Keratinocyte (primary cell): ENCODE measurements around the gene CDH10. TPM values are rescaled to one million over a fixed set of nuclear protein-coding genes. Genes with fewer than 3 reads are reported as not detected.

ENCODE experiments used
- DNase-seq: peaks from one replicate; pipeline ENCODE4 v3.0.0-alpha.2; 2011; ENCODE audit warnings: low read depth, missing footprints, low spot score
- FAIRE-seq: peaks from 2 replicates; lab custom pipeline; 2011; peaks lifted over from hg19 to GRCh38; lab: Jason Lieb, UNC
- H2AFZ ChIP-seq: 2 replicates; pipeline ENCODE4 v1.6.0; 2012; ENCODE audit warnings: low read length, control low read depth, inconsistent platforms; ENCODE audit not compliant: control insufficient read depth
- H3K27ac ChIP-seq: 2 replicates; pipeline ENCODE4 v1.5.1; 2011; ENCODE audit warnings: low read length; ENCODE audit not compliant: control insufficient read depth, insufficient read depth
- H3K27me3 ChIP-seq: 3 replicates; pipeline ENCODE4 v1.6.0; 2011; ENCODE audit warnings: low read length; ENCODE audit not compliant: control insufficient read depth, insufficient read depth; ENCODE audit errors: extremely low read depth
- H3K36me3 ChIP-seq, 2 experiments: 2 replicates in 1 of 2; 3 replicates in 1 of 2; pipeline ENCODE4 v1.5.1; 2011; ENCODE audit warnings: low read length in 2 of 2, mild to moderate bottlenecking in 1 of 2; ENCODE audit not compliant: control insufficient read depth in 2 of 2, insufficient read depth in 2 of 2; ENCODE audit errors: extremely low read depth in 1 of 2
- H3K4me1 ChIP-seq: 3 replicates; pipeline ENCODE4 v1.5.1; 2011; ENCODE audit warnings: low read length; ENCODE audit not compliant: control insufficient read depth, insufficient read depth; ENCODE audit errors: extremely low read depth
- H3K4me2 ChIP-seq: 3 replicates; pipeline ENCODE4 v1.6.0; 2011; ENCODE audit warnings: low read depth, low read length; ENCODE audit not compliant: control insufficient read depth, insufficient read depth; ENCODE audit errors: extremely low read depth
- H3K4me3 ChIP-seq, 3 experiments: fragments of 200-600 bp in 1 of 3; sonication (generic) in 1 of 3; 2 replicates in 2 of 3; 3 replicates in 1 of 3; pipeline ENCODE4 v1.5.1; 2011 to 2016; ENCODE audit warnings: low read length in 3 of 3, mild to moderate bottlenecking in 3 of 3, control low read depth in 2 of 3, inconsistent platforms in 1 of 3, low read depth in 1 of 3, mixed read lengths in 1 of 3, mixed run types in 1 of 3, moderate library complexity in 1 of 3; ENCODE audit not compliant: control insufficient read depth in 2 of 3, insufficient read depth in 2 of 3; ENCODE audit errors: extremely low read depth in 1 of 3
- H3K79me2 ChIP-seq: 2 replicates; pipeline ENCODE4 v1.6.0; 2012; ENCODE audit warnings: low read length; ENCODE audit not compliant: control insufficient read depth, insufficient read depth
- H3K9ac ChIP-seq: 3 replicates; pipeline ENCODE4 v1.6.0; 2011; ENCODE audit warnings: low read length; ENCODE audit not compliant: control insufficient read depth, insufficient read depth; ENCODE audit errors: extremely low read depth
- H3K9me1 ChIP-seq: 3 replicates; pipeline ENCODE4 v1.6.0; 2011; ENCODE audit warnings: low read length; ENCODE audit not compliant: control insufficient read depth, insufficient read depth; ENCODE audit errors: extremely low read depth
- H3K9me3 ChIP-seq: 2 replicates; pipeline ENCODE4 v1.5.1; 2012; ENCODE audit warnings: low read depth, low read length; ENCODE audit not compliant: control insufficient read depth
- H4K20me1 ChIP-seq: 3 replicates; pipeline ENCODE4 v1.6.0; 2011; ENCODE audit warnings: low read length; ENCODE audit not compliant: control insufficient read depth, insufficient read depth; ENCODE audit errors: extremely low read depth
- EZH2 ChIP-seq: IDR thresholded peaks from one replicate; pipeline ENCODE4 v1.6.1; 2012; ENCODE audit warnings: inconsistent platforms, mild to moderate bottlenecking, low read length, moderate library complexity
- dilution Hi-C: fragments of 300-500 bp; cut with MboI; formaldehyde crosslinking; loops from one replicate; pipeline ENCODE4 v1.7.0; 2020; ENCODE audit warnings: low sequenced_read_pairs; ENCODE audit not compliant: extremely low pct_ligation_motif_present
- polyA plus RNA-seq, 5 experiments: library from polyadenylated mRNA; depleted of rRNA in 3 of 5; stranded (reverse) in 3 of 5; stranded (forward) in 1 of 5; unstranded in 1 of 5; fragments of >200 nt; gene quantifications; 1 replicate in 1 of 5; 2 replicates in 3 of 5; 3 replicates in 1 of 5; pipeline versions ENCODE4 v1.2.1 to v1.2.3, GENCODE V29; 2011 to 2012; ENCODE audit warnings: missing spikeins in 2 of 5, low read depth in 1 of 5, low replicate concordance in 1 of 5
- TF ChIP-seq, protein P1 (sequence below), 3 experiments: IDR thresholded peaks in 1 of 3; conservative IDR thresholded peaks in 1 of 3; optimal IDR thresholded peaks in 1 of 3; 2 replicates in 2 of 3; 3 replicates in 1 of 3; pipeline versions ENCODE3 to v1.5.1; 2011; ENCODE audit warnings: low read length in 3 of 3, mild to moderate bottlenecking in 3 of 3, moderate library complexity in 2 of 3, control low read depth in 1 of 3, inconsistent platforms in 1 of 3; ENCODE audit not compliant: insufficient read depth in 2 of 3; ENCODE audit errors: extremely low read depth in 1 of 3

CDH10 gene
- polyA plus RNA-seq, 1 donor (not counting 4 experiments of a cell fraction or from before 2014, with no cell fraction given) = 0.26 TPM

DNA sequence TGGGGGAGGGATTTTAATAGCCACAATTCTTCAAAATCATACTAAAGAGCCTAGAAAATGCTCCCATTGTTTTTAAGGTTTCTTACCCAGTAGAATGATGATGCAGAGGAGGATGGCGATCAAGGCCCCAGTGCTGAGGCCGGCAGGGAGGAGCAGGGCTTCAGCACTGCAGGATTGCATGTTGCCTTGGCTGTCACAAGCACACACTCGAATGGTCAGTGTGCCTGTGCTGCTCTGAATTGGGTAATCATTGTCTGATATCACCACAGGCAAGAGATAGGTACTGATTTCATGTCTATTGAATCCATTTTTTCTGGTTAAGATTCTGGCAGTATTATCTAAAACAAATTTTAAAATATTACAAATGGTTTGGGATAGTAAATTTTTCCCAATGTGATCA, 153.3 kb downstream of the CDH10 start:
- Histone ChIP-seq H4K20me1 (no peaks in the 10 kb centered on the region), H3K4me2 (no peak overlapping the region), H3K9ac (no peak overlapping the region), H3K4me3 (no peak overlapping the region), H3K27ac (no peak overlapping the region), H3K9me3 (peaks cover 2% of the 10 kb centered on the region), H3K9me1 (no peaks in the 10 kb centered on the region), H3K4me1 (no peaks in the 10 kb centered on the region), H3K36me3 (no peaks in the 10 kb centered on the region), H3K27me3 (no peaks in the 10 kb centered on the region), H2AFZ (no peak overlapping the region), H3K79me2 (no peaks in the 10 kb centered on the region)
- FAIRE-seq (no peak), DNase-seq (no peak)
- no peak for TF ChIP-seq EZH2
- TF ChIP-seq, protein P1, sequence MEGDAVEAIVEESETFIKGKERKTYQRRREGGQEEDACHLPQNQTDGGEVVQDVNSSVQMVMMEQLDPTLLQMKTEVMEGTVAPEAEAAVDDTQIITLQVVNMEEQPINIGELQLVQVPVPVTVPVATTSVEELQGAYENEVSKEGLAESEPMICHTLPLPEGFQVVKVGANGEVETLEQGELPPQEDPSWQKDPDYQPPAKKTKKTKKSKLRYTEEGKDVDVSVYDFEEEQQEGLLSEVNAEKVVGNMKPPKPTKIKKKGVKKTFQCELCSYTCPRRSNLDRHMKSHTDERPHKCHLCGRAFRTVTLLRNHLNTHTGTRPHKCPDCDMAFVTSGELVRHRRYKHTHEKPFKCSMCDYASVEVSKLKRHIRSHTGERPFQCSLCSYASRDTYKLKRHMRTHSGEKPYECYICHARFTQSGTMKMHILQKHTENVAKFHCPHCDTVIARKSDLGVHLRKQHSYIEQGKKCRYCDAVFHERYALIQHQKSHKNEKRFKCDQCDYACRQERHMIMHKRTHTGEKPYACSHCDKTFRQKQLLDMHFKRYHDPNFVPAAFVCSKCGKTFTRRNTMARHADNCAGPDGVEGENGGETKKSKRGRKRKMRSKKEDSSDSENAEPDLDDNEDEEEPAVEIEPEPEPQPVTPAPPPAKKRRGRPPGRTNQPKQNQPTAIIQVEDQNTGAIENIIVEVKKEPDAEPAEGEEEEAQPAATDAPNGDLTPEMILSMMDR (optimal IDR thresholded peaks at IDR 0.05 in 1 of 3, IDR thresholded peaks at IDR 0.05 in 1 of 3, conservative IDR thresholded peaks at IDR 0.05 in 1 of 3; ENCODE audit: extremely low read depth in 1 of 3, insufficient read depth in 2 of 3, low read length in 3 of 3) = no peak
- dilution Hi-C loops = no loop called here

DNA sequence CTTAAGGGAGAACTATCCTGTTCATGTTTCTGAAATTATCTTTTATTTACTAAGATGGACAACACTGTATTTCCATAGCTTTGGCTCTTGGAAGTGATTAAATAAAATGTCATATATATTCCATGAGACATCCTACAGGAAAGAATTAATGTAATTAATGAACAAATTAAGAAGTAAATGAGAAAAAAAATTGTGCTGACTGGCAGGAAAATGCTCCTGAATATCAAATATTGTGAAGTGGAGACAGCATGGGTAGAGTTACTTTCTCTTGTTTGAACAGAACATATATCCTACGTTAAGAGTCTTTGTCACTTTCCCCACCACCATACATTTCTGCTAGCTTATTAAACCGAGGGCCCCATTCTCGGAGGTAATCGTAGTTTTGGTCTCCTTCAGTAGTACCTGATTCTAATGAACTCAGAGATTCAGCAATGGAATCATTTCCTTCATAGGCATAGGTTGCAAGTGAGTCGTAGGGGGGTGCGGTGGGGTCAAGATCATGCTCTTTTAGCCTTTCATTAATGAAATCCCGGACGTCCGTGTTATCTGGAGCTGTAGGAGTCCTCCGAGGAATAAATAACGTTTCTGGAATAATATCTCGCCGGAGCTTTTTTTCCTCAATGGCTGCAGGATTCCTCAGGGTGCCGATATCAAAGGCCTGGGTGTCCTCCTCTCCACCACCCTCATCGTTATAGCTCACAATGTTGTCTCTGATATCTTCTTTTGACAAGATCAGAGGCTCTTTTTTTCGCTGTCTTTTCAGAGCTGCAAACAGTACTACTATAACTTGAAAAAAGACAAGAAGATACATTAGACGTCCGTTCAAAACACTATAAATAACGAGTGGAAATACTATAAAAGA, 157.2 kb downstream of the CDH10 start:
- FAIRE-seq = no peak
- dilution Hi-C loops = no loop called here
- H3K4me2 ChIP-seq = no peak overlapping the region

More for the DNA sequence above, 157.2 kb downstream of the CDH10 start:
- Histone ChIP-seq H3K9me1 (no peaks in the 10 kb centered on the region), H3K4me1 (no peaks in the 10 kb centered on the region), H3K79me2 (no peaks in the 10 kb centered on the region), H2AFZ (no peak overlapping the region), H3K9me3 (peaks cover 2% of the 10 kb centered on the region), H3K27ac (no peak overlapping the region), H3K36me3 (no peaks in the 10 kb centered on the region), H3K27me3 (no peaks in the 10 kb centered on the region), H4K20me1 (no peaks in the 10 kb centered on the region), H3K4me3 (no peak overlapping the region), H3K9ac (no peak overlapping the region)
- DNase-seq = no peak
- TF ChIP-seq, protein P1 (optimal IDR thresholded peaks at IDR 0.05 in 1 of 3, IDR thresholded peaks at IDR 0.05 in 1 of 3, conservative IDR thresholded peaks at IDR 0.05 in 1 of 3; ENCODE audit: extremely low read depth in 1 of 3, insufficient read depth in 2 of 3, low read length in 3 of 3) = no peak
- no peak for TF ChIP-seq EZH2
